SK-N-SH (cell line): ENCODE measurements around the gene LYZL2. TPM values are rescaled to one million over a fixed set of nuclear protein-coding genes. Genes with fewer than 3 reads are reported as not detected.
"Not testable (repeated sequence)": the region's sequence is repeated elsewhere in the genome, so short reads cannot be mapped to it uniquely, and the experiment has no call there.

Experiments
- CTCF ChIA-PET: fragments of 300-600, 350-600 bp; formaldehyde crosslinking; extraction: SDS; loops from one replicate; lab custom pipeline; 2021; lab: Yijun Ruan, JAX
- POLR2A ChIA-PET: fragments of 350-600 bp; sonication (Branson Sonifier 250); formaldehyde crosslinking; extraction: SDS; loops from one replicate; lab custom pipeline; 2020; ENCODE audit warnings: antibody characterized with exemption, inconsistent platforms; lab: Yijun Ruan, JAX
- DNase-seq: peaks from one replicate; pipeline ENCODE4 v3.0.0; 2012
- H2AFZ ChIP-seq: fragments of 200-600 bp; sonication (generic); 2 replicates; pipeline ENCODE4 v1.8.1; 2016; ENCODE audit warnings: antibody characterized with exemption, mild to moderate bottlenecking, low read depth
- H3F3A ChIP-seq: fragments of 200-600 bp; sonication (generic); replicated peaks from 2 replicates; pipeline ENCODE3; 2016; ENCODE audit warnings: antibody characterized with exemption, mild to moderate bottlenecking; ENCODE audit not compliant: insufficient read depth
- H3K27ac ChIP-seq, 2 experiments: fragments of 200-500 bp in 1 of 2; fragments of 200-600 bp in 1 of 2; sonication (Bioruptor generic) in 1 of 2; sonication (generic), shearing (Covaris generic) in 1 of 2; 2 replicates each; pipeline versions ENCODE4 v1.5.1 to v1.6.1; 2014 to 2016; ENCODE audit warnings: low read depth in 2 of 2, inconsistent platforms in 1 of 2, low read length in 1 of 2, mild to moderate bottlenecking in 1 of 2, mixed read lengths in 1 of 2
- H3K27me3 ChIP-seq: fragments of 200-600 bp; sonication (generic), shearing (Covaris generic); 2 replicates; pipeline ENCODE4 v1.6.1; 2016; ENCODE audit warnings: mixed run types; ENCODE audit not compliant: insufficient read depth
- H3K36me3 ChIP-seq, 2 experiments: fragments of 200-500 bp in 1 of 2; fragments of 200-600 bp in 1 of 2; sonication (Bioruptor generic) in 1 of 2; sonication (generic) in 1 of 2; replicated peaks in 1 of 2; 2 replicates each; pipeline versions ENCODE3 to v1.5.1; 2014 to 2016; ENCODE audit warnings: low read length in 1 of 2, mild to moderate bottlenecking in 1 of 2; ENCODE audit not compliant: insufficient read depth in 2 of 2, control insufficient read depth in 1 of 2
- H3K4me1 ChIP-seq, 2 experiments: fragments of 200-500 bp in 1 of 2; fragments of 200-600 bp in 1 of 2; sonication (Bioruptor generic) in 1 of 2; sonication (generic), shearing (Covaris generic) in 1 of 2; 2 replicates each; pipeline versions ENCODE4 v1.5.1 to v1.6.1; 2014 to 2016; ENCODE audit warnings: low read depth in 1 of 2, low read length in 1 of 2, mixed run types in 1 of 2; ENCODE audit not compliant: insufficient read depth in 2 of 2, control insufficient read depth in 1 of 2
- H3K4me2 ChIP-seq: fragments of 200-600 bp; sonication (generic), shearing (Covaris generic); 2 replicates; pipeline ENCODE4 v1.6.1; 2017; ENCODE audit warnings: mixed run types
- H3K4me3 ChIP-seq, 2 experiments: fragments of 200-500 bp in 1 of 2; fragments of 200-600 bp in 1 of 2; sonication (Bioruptor generic) in 1 of 2; sonication (generic), shearing (Covaris generic) in 1 of 2; 2 replicates each; pipeline versions ENCODE4 v1.5.1 to v1.8.1; 2014 to 2016; ENCODE audit warnings: low read depth in 2 of 2, inconsistent platforms in 1 of 2, low read length in 1 of 2, mild to moderate bottlenecking in 1 of 2, mixed read lengths in 1 of 2, moderate library complexity in 1 of 2
- H3K79me2 ChIP-seq: fragments of 200-600 bp; sonication (generic); 2 replicates; pipeline ENCODE4 v1.8.1; 2017; ENCODE audit warnings: mild to moderate bottlenecking; ENCODE audit not compliant: insufficient read depth
- H3K9ac ChIP-seq: fragments of 200-600 bp; sonication (generic); 2 replicates; pipeline ENCODE4 v1.6.1; 2017; ENCODE audit warnings: mixed run types
- H3K9me2 ChIP-seq: fragments of 200-600 bp; sonication (generic); 2 replicates; pipeline ENCODE4 v1.6.1; 2017; ENCODE audit warnings: mixed run types
- H3K9me3 ChIP-seq: fragments of 200-600 bp; sonication (generic); 2 replicates; pipeline ENCODE4 v1.6.1; 2017; ENCODE audit warnings: mixed run types, mild to moderate bottlenecking, moderate library complexity
- H4K20me1 ChIP-seq: fragments of 200-600 bp; sonication (generic); 2 replicates; pipeline ENCODE4 v1.6.1; 2017; ENCODE audit warnings: mild to moderate bottlenecking, mixed run types; ENCODE audit not compliant: insufficient read depth
- CTCF ChIP-seq: fragments of 200-600 bp; sonication (generic); IDR thresholded peaks from 2 replicates; pipeline ENCODE4 v1.6.1; 2017; ENCODE audit warnings: antibody characterized with exemption, mild to moderate bottlenecking, moderate library complexity
- FOSL2 ChIP-seq: IDR thresholded peaks from 2 replicates; pipeline ENCODE4 v1.4.0; 2012; ENCODE audit warnings: low read depth, mild to moderate bottlenecking, moderate library complexity, borderline replicate concordance
- NFIC ChIP-seq: IDR thresholded peaks from 2 replicates; pipeline ENCODE4 v1.4.0; 2012; ENCODE audit warnings: borderline replicate concordance
- RAD21 ChIP-seq: IDR thresholded peaks from 2 replicates; pipeline ENCODE4 v1.6.1; 2012; ENCODE audit warnings: mild to moderate bottlenecking, low read length
- RCOR1 ChIP-seq: fragments of 150-350 bp; IDR thresholded peaks from 2 replicates; pipeline ENCODE4 v1.6.1; 2017; ENCODE audit warnings: antibody characterized with exemption, low read length
- SMC3 ChIP-seq: IDR thresholded peaks from 2 replicates; pipeline ENCODE4 v1.6.1; 2012; ENCODE audit warnings: low read depth, low read length, improper control_type of control experiment
- USF2 ChIP-seq: fragments of 150-350 bp; IDR thresholded peaks from 2 replicates; pipeline ENCODE4 v1.6.1; 2017; ENCODE audit warnings: antibody characterized with exemption, low read length, low read depth, borderline replicate concordance
- WGBS: methylation state at CpG from one replicate; pipeline ENCODE4 v1.1.6; 2017; ENCODE audit warnings: low lambda C conversion rate; 5-methylcytosine and 5-hydroxymethylcytosine counted together
- polyA plus RNA-seq, 3 experiments: library from polyadenylated mRNA; depleted of rRNA; stranded (reverse); fragments of >200 nt; gene quantifications; 2 replicates each; pipeline ENCODE4 v1.2.3, GENCODE V29; 2012

The LYZL2 gene
- polyA plus RNA-seq, 1 of the 3 experiments (the other 2 are of a cell fraction) = not detected

- H2AFZ ChIP-seq, CTCF ChIA-PET, H3K36me3 ChIP-seq, H3K79me2 ChIP-seq, H4K20me1 ChIP-seq, H3K4me2 ChIP-seq, H3F3A ChIP-seq, H3K4me3 ChIP-seq, H3K27ac ChIP-seq, H3K4me1 ChIP-seq, H3K9me3 ChIP-seq, POLR2A ChIA-PET, H3K9me2 ChIP-seq, DNase-seq, H3K9ac ChIP-seq, H3K27me3 ChIP-seq: not testable (repeated sequence)
- WGBS = 82% methylated on average over 8 of the region's 13 CpGs
These were observed 13.3 kb upstream of the LYZL2 start for GRCh38 chr10:30642856-30643255.

- TF ChIP-seq SMC3 (peak; percentile 30; the same call in 1 of the 2 replicates), RAD21 (peak; percentile 56), CTCF (peak; percentile 94), RCOR1 (0 out of 2 replicates have a peak, but pooled peaks have one; percentile 15), NFIC (no peak), FOSL2 (no peak), USF2 (no peak)
- Histone ChIP-seq H3K9ac (no peak overlapping the region), H3K79me2 (no peaks in the 10 kb centered on the region), H3K27ac (no peak overlapping the region), H3K36me3 (no peaks in the 10 kb centered on the region), H3K9me3 (no peaks in the 10 kb centered on the region), H3K4me2 (no peak overlapping the region), H3K9me2 (no peaks in the 10 kb centered on the region), H3F3A (peaks cover 4% of the 10 kb centered on the region), H2AFZ (no peak overlapping the region), H3K4me1 (no peaks in the 10 kb centered on the region), H4K20me1 (no peaks in the 10 kb centered on the region), H3K4me3 (peak overlapping the region in 1 of 2 experiments; percentile 23; a peak in 1 of 4 replicates), H3K27me3 (no peaks in the 10 kb centered on the region)
- DNase-seq = peak; percentile 48
- WGBS = 45% methylated on average over 6 of the region's 6 CpGs
- POLR2A ChIA-PET = interaction anchor here (0.7 kb wide), 1 partner anchor 49 kb away, joined by 3 read pairs; no protein-coding TSS in a partner anchor
- CTCF ChIA-PET = interaction anchor here (0.6 to 3.5 kb wide), 43 partner anchors 8 to 1509 kb away, joined by 3 to 31 read pairs (median 4); partner anchors contain the start of gene LYZL2
These were observed 10.6 kb upstream of the LYZL2 start for GRCh38 chr10:30639946-30640786.
